ENCODE results near the gene MACC1.

- no peak for TF ChIP-seq POLR2A (IDR thresholded peaks at IDR 0.05)
- no peak for TF ChIP-seq CTCF (IDR thresholded peaks at IDR 0.05)
- TF ChIP-seq POLR2AphosphoS5 (IDR thresholded peaks at IDR 0.05; ENCODE audit: insufficient read depth in 1 of 2, low read depth in 1 of 2) = no peak
Measured at GRCh38 chr7:20185988-20186387, 31.2 kb downstream of the MACC1 start.

All from vagina (tissue), 2 donors.